Mesendoderm (in vitro differentiated cells): ENCODE measurements around the gene SLC26A11. TPM values are rescaled to one million over a fixed set of nuclear protein-coding genes. Genes with fewer than 3 reads are reported as not detected.

Experiments used
- DNase-seq: peaks from one replicate; pipeline ENCODE4 v3.0.0; 2013
- H2AK5ac ChIP-seq: 2 replicates; pipeline ENCODE4 v1.6.1; 2013; ENCODE audit warnings: low read length, inconsistent platforms
- H2BK120ac ChIP-seq: 2 replicates; pipeline ENCODE4 v1.6.1; 2013; ENCODE audit warnings: low read depth, mild to moderate bottlenecking, low read length, moderate library complexity, mixed read lengths
- H2BK15ac ChIP-seq: replicated peaks from 2 replicates; pipeline ENCODE4 v1.6.1; 2013; ENCODE audit warnings: low read depth, mild to moderate bottlenecking, moderate library complexity
- H2BK5ac ChIP-seq: 2 replicates; pipeline ENCODE4 v1.6.1; 2013; ENCODE audit warnings: low read length, inconsistent platforms
- H3K18ac ChIP-seq: 2 replicates; pipeline ENCODE4 v1.6.1; 2013; ENCODE audit warnings: mild to moderate bottlenecking, low read length, mixed read lengths
- H3K23ac ChIP-seq: one replicate; pipeline ENCODE4 v1.6.1; 2013; ENCODE audit warnings: low read length
- H3K27ac ChIP-seq: 2 replicates; pipeline ENCODE4 v1.5.1; 2013; ENCODE audit warnings: low read depth, mild to moderate bottlenecking, inconsistent platforms, low read length, moderate library complexity
- H3K27me3 ChIP-seq: 2 replicates; pipeline ENCODE4 v1.6.1; 2013; ENCODE audit warnings: low read length, control low read depth, mild to moderate bottlenecking, inconsistent platforms; ENCODE audit not compliant: insufficient read depth, poor library complexity
- H3K36me3 ChIP-seq: 2 replicates; pipeline ENCODE4 v1.6.1; 2013; ENCODE audit warnings: low read length, inconsistent platforms; ENCODE audit not compliant: control insufficient read depth, insufficient read depth
- H3K4ac ChIP-seq: one replicate; pipeline ENCODE4 v1.6.1; 2013; ENCODE audit warnings: low read depth, mild to moderate bottlenecking, low read length, moderate library complexity
- H3K4me1 ChIP-seq: 2 replicates; pipeline ENCODE4 v1.6.1; 2013; ENCODE audit warnings: low read depth, low read length, inconsistent platforms; ENCODE audit not compliant: control insufficient read depth
- H3K4me2 ChIP-seq: 2 replicates; pipeline ENCODE4 v1.6.1; 2013; ENCODE audit warnings: low read length
- H3K4me3 ChIP-seq: 2 replicates; pipeline ENCODE4 v1.5.1; 2013; ENCODE audit warnings: mild to moderate bottlenecking, low read length
- H3K56ac ChIP-seq: one replicate; pipeline ENCODE4 v1.6.1; 2013; ENCODE audit warnings: low read length
- H3K79me1 ChIP-seq: 2 replicates; pipeline ENCODE4 v1.6.1; 2013; ENCODE audit warnings: low read length, inconsistent platforms
- H3K79me2 ChIP-seq: 2 replicates; pipeline ENCODE4 v1.6.1; 2013; ENCODE audit warnings: mild to moderate bottlenecking, low read length; ENCODE audit not compliant: control insufficient read depth, insufficient read depth
- H3K9ac ChIP-seq: 2 replicates; pipeline ENCODE4 v1.6.1; 2013; ENCODE audit warnings: low read length, inconsistent platforms
- H4K5ac ChIP-seq: one replicate; pipeline ENCODE4 v1.6.1; 2013; ENCODE audit warnings: low read length
- H4K8ac ChIP-seq: one replicate; pipeline ENCODE4 v1.6.1; 2013; ENCODE audit warnings: low read depth, mild to moderate bottlenecking, control low read depth, low read length, moderate library complexity
- WGBS: extraction: QIAGEN DNeasy Blood & Tissue Kit; methylation state at CpG from one replicate; pipeline ENCODE4 v1.1.7; 2013; ENCODE audit warnings: low lambda C conversion rate, missing lambda C conversion rate; ENCODE audit not compliant: insufficient coverage; ENCODE audit errors: extremely low coverage; 5-methylcytosine and 5-hydroxymethylcytosine counted together
- polyA plus RNA-seq, 2 experiments: library from polyadenylated mRNA; stranded (reverse); fragments of 200-250 nt; gene quantifications; one replicate each; pipeline ENCODE4 v1.2.3, GENCODE V29; 2013

Gene SLC26A11
- polyA plus RNA-seq (2013, experiment 1 of 2): 7.9 TPM
- 7.1 TPM for polyA plus RNA-seq (2013, experiment 2 of 2)

DNA sequence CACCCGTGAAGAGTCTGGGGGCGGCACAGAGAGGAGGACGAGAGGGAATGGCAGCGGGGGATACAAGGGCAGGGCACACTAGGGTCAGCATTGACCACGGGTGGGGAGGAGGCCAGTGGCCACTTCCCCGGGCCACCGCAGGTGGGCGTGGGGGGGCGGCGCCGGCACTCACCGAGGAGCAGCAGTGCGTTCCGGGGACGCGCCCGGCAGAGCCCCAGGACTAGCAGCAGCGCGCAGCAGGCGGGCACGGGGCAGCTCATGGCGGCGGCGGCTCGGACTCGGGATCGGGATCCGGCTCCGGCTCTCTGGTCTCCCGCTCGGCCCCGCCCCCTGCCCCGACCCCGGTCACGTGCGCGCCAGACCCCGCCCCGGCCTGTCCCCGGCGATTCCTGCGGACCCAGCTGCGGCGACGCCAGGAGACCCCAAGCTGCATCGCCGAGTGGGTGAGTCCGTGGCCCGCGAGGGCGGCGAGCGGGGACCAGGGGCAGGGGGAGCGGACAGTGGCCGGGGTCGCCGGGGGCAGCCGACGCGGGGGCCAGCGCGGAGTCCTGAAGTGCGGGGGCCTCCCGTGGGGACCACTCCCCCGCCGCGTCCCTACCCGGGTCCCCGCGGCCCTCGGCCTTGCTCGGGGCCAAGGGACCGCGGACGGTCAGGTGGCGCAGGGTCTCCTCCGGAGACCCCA is at the start of gene SLC26A11, which contains the start of gene SGSH:
TSS of gene SLC26A11 (plus strand) at position 374 of the 682 bp plus-strand sequence. CDS start 1,134 bp downstream, outside the sequence.
TSS of gene SGSH (minus strand) at position 280 of the 682 bp plus-strand sequence. CDS start at position 260, 20 bp downstream.
- DNase-seq: peak; percentile 80
- Histone ChIP-seq H4K5ac (no peak within 1 kb of the TSS), H2BK5ac (peak within 1 kb of the TSS; percentile 35), H3K4me3 (peak within 1 kb of the TSS; percentile 83), H3K4me2 (peak within 1 kb of the TSS; percentile 95), H3K18ac (peak within 1 kb of the TSS; percentile 76), H3K79me2 (peaks cover 2% of the 10 kb centered on the region), H2BK15ac (no peak within 1 kb of the TSS), H3K27me3 (no peaks in the 10 kb centered on the region), H3K4ac (peak within 1 kb of the TSS; percentile 66), H3K9ac (peak within 1 kb of the TSS; percentile 98), H2BK120ac (no peak within 1 kb of the TSS), H3K4me1 (peaks cover 3% of the 10 kb centered on the region), H2AK5ac (no peak within 1 kb of the TSS), H3K27ac (no peak within 1 kb of the TSS), H3K79me1 (peaks cover 3% of the 10 kb centered on the region), H4K8ac (no peak within 1 kb of the TSS), H3K56ac (peak within 1 kb of the TSS; percentile 97), H3K23ac (no peak within 1 kb of the TSS), H3K36me3 (no peaks in the 10 kb centered on the region)
- WGBS: no CpG with 5 or more reads among the region's 77 CpGs

DNA sequence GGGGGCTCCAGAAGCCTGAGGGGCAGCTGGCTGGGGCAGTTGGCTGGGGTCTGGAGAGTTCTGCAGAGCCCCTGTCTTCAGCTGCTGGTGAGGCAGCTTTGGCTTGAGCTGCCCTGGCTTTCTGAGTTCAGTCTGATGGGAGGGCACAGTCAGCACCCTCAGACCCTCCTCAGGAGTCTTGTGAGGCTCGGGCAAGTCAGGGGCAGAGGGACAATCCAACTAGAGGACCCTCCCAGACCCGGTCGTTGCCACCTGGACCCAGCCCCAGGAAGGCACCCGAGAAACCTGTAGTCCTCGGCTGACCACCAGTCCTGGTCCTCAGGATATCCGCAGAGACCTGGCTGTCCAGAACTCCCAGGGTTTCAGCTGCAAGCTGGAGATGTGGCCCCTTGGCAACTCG is 48.5 kb upstream of the SLC26A11 start:
- no peak overlapping the region for H3K18ac ChIP-seq
- no peaks in the 10 kb centered on the region for H3K79me2 ChIP-seq
- no peak overlapping the region for H3K4me3 ChIP-seq
- no peak overlapping the region for H3K23ac ChIP-seq
- H2BK120ac ChIP-seq: no peak overlapping the region
- H3K27me3 ChIP-seq: no peaks in the 10 kb centered on the region
- no peak overlapping the region for H3K4ac ChIP-seq
- no peaks in the 10 kb centered on the region for H3K36me3 ChIP-seq
- H3K4me2 ChIP-seq: no peak overlapping the region
- H3K27ac ChIP-seq: no peak overlapping the region
- H3K56ac ChIP-seq: no peak overlapping the region
- no peak for DNase-seq
- H2BK15ac ChIP-seq: no peak overlapping the region
- no peak overlapping the region for H4K8ac ChIP-seq
- no peaks in the 10 kb centered on the region for H3K79me1 ChIP-seq
- WGBS: no CpG with 5 or more reads among the region's 7 CpGs
- H3K4me1 ChIP-seq: no peaks in the 10 kb centered on the region
- H4K5ac ChIP-seq: no peak overlapping the region
- H2BK5ac ChIP-seq: no peak overlapping the region
- no peak overlapping the region for H2AK5ac ChIP-seq
- no peak overlapping the region for H3K9ac ChIP-seq

DNA sequence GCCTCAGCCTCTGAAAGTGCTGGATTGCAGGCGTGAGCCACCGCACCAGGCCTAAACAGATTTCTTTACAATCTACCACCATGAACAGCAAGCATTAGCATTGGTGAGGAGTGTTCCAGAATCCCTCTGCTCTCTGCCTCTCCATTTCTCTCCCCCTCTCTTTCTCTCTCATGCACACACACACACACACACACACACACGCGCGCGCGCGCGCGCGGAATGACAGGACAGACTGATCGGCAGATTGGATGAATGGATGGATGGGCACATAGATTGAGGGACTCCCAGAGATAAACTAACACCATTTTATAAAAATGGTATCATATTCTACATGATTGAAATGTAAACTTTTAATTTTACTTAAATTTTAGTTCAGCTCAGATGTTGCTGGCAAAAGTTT is 47.1 kb upstream of the SLC26A11 start:
- Histone ChIP-seq H3K36me3 (no peaks in the 10 kb centered on the region), H2BK15ac (no peak overlapping the region), H3K27me3 (no peaks in the 10 kb centered on the region), H4K5ac (no peak overlapping the region), H2BK5ac (no peak overlapping the region), H3K4ac (no peak overlapping the region), H3K4me2 (no peak overlapping the region), H3K23ac (no peak overlapping the region), H2BK120ac (no peak overlapping the region), H3K9ac (no peak overlapping the region), H3K79me2 (no peaks in the 10 kb centered on the region), H3K4me1 (no peaks in the 10 kb centered on the region), H3K56ac (no peak overlapping the region), H3K18ac (no peak overlapping the region), H3K79me1 (no peaks in the 10 kb centered on the region), H2AK5ac (no peak overlapping the region), H3K27ac (no peak overlapping the region), H4K8ac (no peak overlapping the region), H3K4me3 (no peak overlapping the region)
- DNase-seq: no peak
- no CpG with 5 or more reads among the region's 12 CpGs for WGBS

DNA sequence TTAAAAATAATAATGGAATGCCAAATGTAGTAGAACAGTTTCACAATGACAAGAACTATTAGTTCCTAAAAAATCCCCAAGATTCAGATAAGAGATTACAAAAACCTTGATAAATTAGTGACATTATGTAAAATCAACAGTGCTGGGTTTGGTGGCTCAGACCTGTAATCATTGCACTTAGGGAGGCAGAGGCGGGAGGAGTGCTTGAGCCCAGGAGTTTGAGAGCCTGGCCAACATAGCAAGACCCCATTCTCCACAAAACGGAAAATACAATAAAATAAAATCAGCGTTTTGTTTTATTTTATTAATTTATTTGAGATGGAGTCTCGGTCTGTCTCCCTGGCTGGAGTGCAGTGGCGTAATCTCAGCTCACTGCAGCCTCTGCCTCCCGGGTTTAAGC is 46.3 kb upstream of the SLC26A11 start:
- H2BK15ac ChIP-seq: no peak overlapping the region
- no peak for DNase-seq
- no CpG with 5 or more reads among the region's 6 CpGs for WGBS
- H3K23ac ChIP-seq: no peak overlapping the region
- H3K9ac ChIP-seq: no peak overlapping the region
- H3K79me1 ChIP-seq: no peaks in the 10 kb centered on the region
- H3K18ac ChIP-seq: no peak overlapping the region
- no peak overlapping the region for H3K56ac ChIP-seq
- no peaks in the 10 kb centered on the region for H3K4me1 ChIP-seq
- H2BK5ac ChIP-seq: no peak overlapping the region
- H3K4me2 ChIP-seq: no peak overlapping the region
- H3K4ac ChIP-seq: no peak overlapping the region
- no peak overlapping the region for H2BK120ac ChIP-seq
- no peak overlapping the region for H3K4me3 ChIP-seq
- no peaks in the 10 kb centered on the region for H3K36me3 ChIP-seq
- H3K79me2 ChIP-seq: no peaks in the 10 kb centered on the region
- no peak overlapping the region for H3K27ac ChIP-seq
- no peak overlapping the region for H4K5ac ChIP-seq
- no peak overlapping the region for H2AK5ac ChIP-seq
- no peak overlapping the region for H4K8ac ChIP-seq
- no peaks in the 10 kb centered on the region for H3K27me3 ChIP-seq

DNA sequence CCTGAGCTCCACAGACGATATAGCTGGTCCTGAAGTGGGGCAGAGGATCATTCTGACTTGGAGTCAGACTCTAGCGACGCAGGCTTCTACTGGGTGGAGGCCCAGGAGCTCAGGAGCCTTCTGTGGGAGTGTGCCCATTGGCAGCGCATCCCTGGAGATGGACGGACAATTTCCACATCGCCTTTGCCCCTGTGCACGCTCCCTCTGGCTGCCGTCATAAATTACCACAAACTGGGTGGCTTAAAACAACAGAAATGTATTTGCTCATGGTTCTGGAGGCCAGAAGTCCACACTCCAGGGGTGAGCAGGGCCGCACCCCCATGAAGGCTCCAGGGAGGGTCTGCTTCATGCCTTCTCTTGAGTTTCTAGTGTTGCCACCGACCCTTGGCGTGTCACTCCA is 43.5 kb upstream of the SLC26A11 start:
- Histone ChIP-seq H3K23ac (no peak overlapping the region), H2AK5ac (no peak overlapping the region), H3K4me2 (no peak overlapping the region), H3K56ac (no peak overlapping the region), H2BK5ac (no peak overlapping the region), H3K79me1 (no peaks in the 10 kb centered on the region), H4K8ac (no peak overlapping the region), H3K9ac (no peak overlapping the region), H3K4me3 (no peak overlapping the region), H3K27ac (no peak overlapping the region), H2BK120ac (no peak overlapping the region), H3K4ac (no peak overlapping the region), H3K36me3 (no peaks in the 10 kb centered on the region), H3K4me1 (no peaks in the 10 kb centered on the region), H3K27me3 (no peaks in the 10 kb centered on the region), H3K79me2 (no peaks in the 10 kb centered on the region), H2BK15ac (no peak overlapping the region), H3K18ac (no peak overlapping the region), H4K5ac (no peak overlapping the region)
- DNase-seq: no peak
- no CpG with 5 or more reads among the region's 11 CpGs for WGBS
